Left lung (tissue), 10 donors: Measurements from ENCODE around the gene TNFSF15. TPM values are rescaled to one million over a fixed set of nuclear protein-coding genes. Genes with fewer than 3 reads are reported as not detected.

Source experiments
- ATAC-seq: fragments of 200-7000 bp; cut with Tn5 transposase; one replicate; pipeline ENCODE4 v1.9.1; 2020; ENCODE audit warnings: moderate library complexity
- DNase-seq, 4 donors: peaks; one replicate each; pipeline ENCODE4 v3.0.0-alpha.2; 2013 to 2020
- H3K27ac ChIP-seq, 2 donors: fragments of 200-600 bp; sonication (generic) in 1 of 2; one replicate each; pipeline versions ENCODE4 v1.5.0 to v1.8.0; 2020 to 2021
- H3K27me3 ChIP-seq, 2 donors: fragments of 200-600 bp; sonication (generic) in 1 of 2; one replicate each; pipeline versions ENCODE4 v1.5.0 to v1.8.0; 2020 to 2021
- H3K36me3 ChIP-seq, 2 donors: fragments of 200-600 bp; sonication (generic) in 1 of 2; one replicate each; pipeline versions ENCODE4 v1.5.0 to v1.8.0; 2020 to 2021
- H3K4me1 ChIP-seq, 2 donors: fragments of 200-600 bp; one replicate each; pipeline ENCODE4 v1.8.0; 2021
- H3K4me3 ChIP-seq, 2 donors: fragments of 200-600 bp; sonication (generic) in 1 of 2; one replicate each; pipeline versions ENCODE4 v1.5.0 to v1.8.0; 2020 to 2021; ENCODE audit warnings: mild to moderate bottlenecking in 1 of 2
- H3K9me3 ChIP-seq, 2 donors: fragments of 200-600 bp; sonication (generic) in 1 of 2; one replicate each; pipeline versions ENCODE4 v1.5.0 to v1.8.0; 2020 to 2021
- CTCF ChIP-seq, 2 donors: fragments of 200-600 bp; sonication (generic) in 1 of 2; IDR thresholded peaks; one replicate each; pipeline versions ENCODE4 v1.5.0 to v1.8.0; 2021; ENCODE audit warnings: antibody characterized with exemption in 2 of 2
- intact Hi-C, 2 donors: fragments of 100-400 bp; cut with DNase I; formaldehyde crosslinking; loops; one replicate each; pipeline versions ENCODE4 v1.11.2 to v1.14.2; 2022
- polyA plus RNA-seq, 6 donors: library from polyadenylated mRNA; unstranded; fragments of 120-200 nt; gene quantifications; one replicate each; pipeline ENCODE4 v1.2.1, GENCODE V29; 2013; ENCODE audit not compliant: insufficient read length in 6 of 6
- total RNA-seq, 2 donors: library from RNA; stranded (reverse); fragmentation: NEBNext Ultra II Directional; extraction: Animal tissue kit (Norgen Biotek cat#: 25700); gene quantifications; one replicate each; pipeline ENCODE4 v1.2.1, GENCODE V29; 2021
- donor health status: DM: no; HTN: yes; CAD: no.
- donor health status: DM: no; HTN: no; CAD: no.

Gene TNFSF15
- total and polyA plus RNA-seq, 8 donors = 9.0 to 22.8 (median 12.8) TPM

DNA sequence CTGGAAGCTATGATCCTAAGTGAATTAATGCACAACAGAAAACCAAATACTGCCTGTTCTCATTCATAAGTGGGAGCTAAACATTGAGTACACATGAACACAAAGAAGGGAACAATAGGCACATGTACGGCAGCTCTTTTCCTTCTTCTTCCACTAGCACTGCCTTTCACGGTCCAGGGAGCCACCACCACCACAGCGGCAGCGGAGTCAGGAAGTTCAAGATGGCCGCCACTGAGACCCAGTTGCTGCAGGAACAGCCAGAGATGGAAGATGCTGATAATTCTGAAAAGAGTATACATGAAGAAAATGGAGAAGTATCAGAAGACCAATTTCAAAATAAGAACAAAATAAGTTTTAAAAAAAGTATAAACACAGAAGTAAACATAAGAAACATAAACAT, 39.5 kb upstream of the TNFSF15 start:
- TF ChIP-seq CTCF (IDR thresholded peaks at IDR 0.05) = no peak
- intact Hi-C loops = no loop called here
- Histone ChIP-seq H3K36me3 (no peaks in the 10 kb centered on the region), H3K9me3 (no peaks in the 10 kb centered on the region), H3K27me3 (no peaks in the 10 kb centered on the region), H3K27ac (no peak overlapping the region), H3K4me1 (peaks cover 0 to 8% of the 10 kb centered on the region in 2 donors), H3K4me3 (no peak overlapping the region)
- DNase-seq = no peak
- ATAC-seq = no peak

GRCh38 chr9:114844766-114845165, 38.9 kb upstream of the TNFSF15 start:
- H3K27me3 ChIP-seq = no peaks in the 10 kb centered on the region
- no peaks in the 10 kb centered on the region for H3K9me3 ChIP-seq
- intact Hi-C loops = no loop called here
- H3K36me3 ChIP-seq = no peaks in the 10 kb centered on the region
- ATAC-seq (no peak), DNase-seq (no peak)
- no peak for TF ChIP-seq CTCF (IDR thresholded peaks at IDR 0.05)
- no peak overlapping the region for H3K27ac ChIP-seq
- H3K4me3 ChIP-seq = no peak overlapping the region
- peaks cover 0 to 3% of the 10 kb centered on the region in 2 donors for H3K4me1 ChIP-seq

GRCh38 chr9:114837923-114838322, 32.1 kb upstream of the TNFSF15 start:
- DNase-seq (no peak), ATAC-seq (no peak)
- no peak for TF ChIP-seq CTCF (IDR thresholded peaks at IDR 0.05)
- Histone ChIP-seq H3K9me3 (no peaks in the 10 kb centered on the region), H3K4me3 (no peak overlapping the region), H3K27ac (no peak overlapping the region), H3K27me3 (no peaks in the 10 kb centered on the region), H3K4me1 (no peaks in the 10 kb centered on the region), H3K36me3 (no peaks in the 10 kb centered on the region)
- intact Hi-C loops = no loop called here

DNA sequence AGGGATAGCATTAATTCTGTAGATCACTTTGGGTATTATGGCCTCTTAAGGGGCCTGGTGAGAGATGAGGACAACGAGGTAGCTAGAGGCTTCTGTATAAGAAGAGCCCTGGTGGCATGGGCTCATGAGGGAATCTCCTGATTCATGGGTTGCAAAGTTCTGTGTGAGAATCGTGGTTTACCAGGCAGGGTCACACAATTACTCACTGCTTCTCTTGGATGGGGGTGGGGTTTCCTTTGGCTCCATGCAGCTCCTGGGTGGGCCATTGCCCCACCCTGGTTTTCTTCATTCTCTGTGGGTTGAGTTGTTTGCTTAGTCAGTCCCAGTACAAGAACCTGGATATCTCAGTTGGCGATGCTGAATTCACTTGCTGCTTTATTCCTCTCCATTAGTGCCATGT, 30.9 kb upstream of the TNFSF15 start:
- no peak for TF ChIP-seq CTCF (IDR thresholded peaks at IDR 0.05)
- ATAC-seq (no peak), DNase-seq (no peak)
- intact Hi-C loops = no loop called here
- H3K9me3 ChIP-seq = no peaks in the 10 kb centered on the region
- H3K27me3 ChIP-seq = no peaks in the 10 kb centered on the region
- H3K4me3 ChIP-seq = no peak overlapping the region
- H3K27ac ChIP-seq = no peak overlapping the region
- H3K36me3 ChIP-seq = no peaks in the 10 kb centered on the region
- no peaks in the 10 kb centered on the region for H3K4me1 ChIP-seq

DNA sequence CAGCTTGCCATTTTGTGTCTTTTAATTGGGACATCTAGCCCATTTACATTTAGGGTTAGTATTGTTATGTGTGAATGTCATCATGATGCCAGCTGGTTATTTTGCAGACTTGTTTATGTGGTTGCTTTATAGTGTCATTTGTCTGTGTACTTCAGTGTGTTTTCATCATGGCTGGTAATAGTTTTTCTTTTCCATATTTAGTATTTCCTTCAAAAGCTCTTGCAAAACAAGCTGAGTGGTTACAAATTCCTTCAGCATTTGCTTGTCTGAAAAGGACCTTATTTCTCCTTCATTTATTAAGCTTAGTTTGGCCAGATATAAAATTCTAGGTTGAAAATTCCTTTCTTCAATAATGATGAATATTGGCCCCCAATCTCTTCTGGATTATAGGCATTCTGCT, 28.5 kb upstream of the TNFSF15 start:
- Histone ChIP-seq H3K27ac (no peak overlapping the region), H3K27me3 (no peaks in the 10 kb centered on the region), H3K4me3 (no peak overlapping the region), H3K36me3 (no peaks in the 10 kb centered on the region), H3K4me1 (no peaks in the 10 kb centered on the region), H3K9me3 (no peaks in the 10 kb centered on the region)
- intact Hi-C loops = no loop called here
- TF ChIP-seq CTCF (IDR thresholded peaks at IDR 0.05) = no peak
- DNase-seq = no peak
- no peak for ATAC-seq
